K562 (cell line): ENCODE data around the gene UBE2B. TPM values are rescaled to one million over a fixed set of nuclear protein-coding genes. Genes with fewer than 3 reads are reported as not detected.

Source experiments
- CBX3 ChIP-seq, 2 experiments: IDR thresholded peaks; 1 replicate in 1 of 2; 2 replicates in 1 of 2; pipeline ENCODE4 v1.6.1; 2012; ENCODE audit warnings: inconsistent platforms in 2 of 2, low read length in 2 of 2, borderline replicate concordance in 1 of 2, control low read depth in 1 of 2
- DPF2 ChIP-seq: fragments of 450-650 bp; IDR thresholded peaks from 2 replicates; pipeline ENCODE4 v1.6.1; 2016
- FOXK1 ChIP-seq: sonication (generic); formaldehyde crosslinking; IDR thresholded peaks from 2 replicates; pipeline ENCODE4 v1.8.0; 2022; ENCODE audit warnings: missing genetic modification reagents, mild to moderate bottlenecking, borderline replicate concordance
- MBD2 ChIP-seq: sonication (generic); IDR thresholded peaks from 2 replicates; pipeline ENCODE4 v1.6.1; 2016; ENCODE audit warnings: low read depth, borderline replicate concordance
- MEIS2 ChIP-seq: fragments of 450-650 bp; IDR thresholded peaks from 2 replicates; pipeline ENCODE4 v1.6.1; 2014; ENCODE audit warnings: mild to moderate bottlenecking; ENCODE audit not compliant: partially characterized antibody
- MTA1 ChIP-seq: fragments of 450-650 bp; IDR thresholded peaks from 2 replicates; pipeline ENCODE4 v1.6.1; 2017; ENCODE audit warnings: borderline replicate concordance
- MTF1 ChIP-seq: fragments of 250-450 bp; sonication (Bioruptor Pico); IDR thresholded peaks from 2 replicates; pipeline ENCODE4 v1.9.0; 2021; ENCODE audit warnings: moderate library complexity, mild to moderate bottlenecking, inconsistent platforms, borderline replicate concordance
- RBM14 ChIP-seq: fragments of 200-400 bp; formaldehyde crosslinking; IDR thresholded peaks from 2 replicates; pipeline ENCODE4 v1.6.1; 2018; ENCODE audit warnings: low read depth, mild to moderate bottlenecking, low read length, moderate library complexity, borderline replicate concordance; ENCODE audit not compliant: insufficient read depth
- REST ChIP-seq, 2 experiments: fragments of 450-650 bp; formaldehyde crosslinking in 1 of 2; IDR thresholded peaks; 2 replicates each; pipeline versions ENCODE4 v1.4.0 to v1.6.1; 2014 to 2020; ENCODE audit warnings: mild to moderate bottlenecking in 2 of 2, borderline replicate concordance in 1 of 2, low read depth in 1 of 2
- SIN3B ChIP-seq: fragments of 450-650 bp; IDR thresholded peaks from 2 replicates; pipeline ENCODE4 v1.6.1; 2017; ENCODE audit warnings: low read depth, mild to moderate bottlenecking, moderate library complexity
- TAF15 ChIP-seq: fragments of 200-400 bp; formaldehyde crosslinking; IDR thresholded peaks from 2 replicates; pipeline ENCODE4 v1.6.1; 2017; ENCODE audit warnings: mild to moderate bottlenecking, low read depth, low read length, moderate library complexity
- UBTF ChIP-seq, 2 experiments: IDR thresholded peaks; 2 replicates each; pipeline ENCODE4 v1.6.1; 2012; ENCODE audit warnings: improper control_type of control experiment in 2 of 2, low read depth in 2 of 2, low read length in 2 of 2, borderline replicate concordance in 1 of 2
- ZBTB7A ChIP-seq: IDR thresholded peaks from 2 replicates; pipeline ENCODE4 v1.6.1; 2011; ENCODE audit warnings: low read depth, mild to moderate bottlenecking, low read length, moderate library complexity, borderline replicate concordance; ENCODE audit not compliant: control insufficient read depth
- ZFX ChIP-seq: sonication (generic); formaldehyde crosslinking; IDR thresholded peaks from 2 replicates; pipeline ENCODE4 v1.8.0; 2022; ENCODE audit warnings: mild to moderate bottlenecking, missing genetic modification reagents, moderate library complexity
- ZNF274 ChIP-seq: IDR thresholded peaks from 2 replicates; pipeline ENCODE4 v1.6.1; 2011; ENCODE audit warnings: low read depth, mild to moderate bottlenecking, low read length, moderate library complexity, borderline replicate concordance
- ZNF766 ChIP-seq: fragments of 200-800 bp; sonication (Bioruptor generic); conservative IDR thresholded peaks from 2 replicates; pipeline ENCODE4 v1.6.1; 2016; ENCODE audit warnings: missing genetic modification characterization, missing compliant biosample characterization
- ZSCAN32 ChIP-seq: fragments of 450-650 bp; formaldehyde crosslinking; IDR thresholded peaks from 2 replicates; pipeline ENCODE4 v1.4.0; 2020; ENCODE audit warnings: mild to moderate bottlenecking, moderate library complexity
- polyA plus RNA-seq, 8 experiments: library from polyadenylated mRNA; depleted of rRNA in 4 of 8; stranded (reverse) in 5 of 8; unstranded in 3 of 8; fragments of >200 nt; fragmentation: Nextera tagmentation in 2 of 8; fragmentation: Illumina TruSeq in 1 of 8; extraction: Ambion mirVana in 2 of 8; extraction: Trizol in 1 of 8; gene quantifications; 2 replicates each; pipeline versions ENCODE4 v1.2.1 to v1.2.3, GENCODE V29; 2011 to 2014; ENCODE audit warnings: inconsistent platforms in 1 of 8, missing spikeins in 1 of 8
- total RNA-seq, 7 experiments: library from RNA; depleted of rRNA in 6 of 7; stranded (reverse); fragments of >200 nt in 6 of 7; fragmentation: Illumina TruSeq in 2 of 7; extraction: Trizol in 2 of 7; gene quantifications; 2 replicates each; pipeline versions ENCODE4 v1.2.1 to v1.2.3, GENCODE V29; 2011 to 2021; ENCODE audit warnings: low replicate concordance in 1 of 7

UBE2B gene
- total and polyA plus RNA-seq, 9 of the 15 experiments (the other 6 are each of a cell fraction or from before 2014, with no cell fraction given) = 13.1 to 198 (median 75.5) TPM

- TF ChIP-seq RBM14 (no peak), FOXK1 (CRISPR knock-in tag) (no peak), ZBTB7A (peak; percentile 84; the same call in 1 of the 2 replicates), TAF15 (no peak), MTF1 (CRISPR knock-in tag) (0 out of 2 replicates have a peak, but pooled peaks have one; percentile 59), UBTF (IDR thresholded peaks at IDR 0.05; ENCODE audit: borderline replicate concordance in 1 of 2, low read depth in 2 of 2, low read length in 2 of 2) (peak in 1 of 2 experiments; percentile 85; a peak in 2 of 4 replicates), MEIS2 (peak; percentile 91), SIN3B (no peak), ZNF766 (CRISPR knock-in tag) (no peak; the same call in 1 of the 2 replicates), ZFX (CRISPR knock-in tag) (peak; percentile 68), MBD2 (no peak; the same call in 1 of the 2 replicates), ZNF274 (no peak), CBX3 (IDR thresholded peaks at IDR 0.05; ENCODE audit: borderline replicate concordance in 1 of 2, low read length in 2 of 2) (peak in 1 of 2 experiments; percentile 83; a peak in 2 of 3 replicates), REST (IDR thresholded peaks at IDR 0.05; ENCODE audit: borderline replicate concordance) (no peak; the same call in 1 of the 2 replicates), REST (CRISPR knock-in tag; IDR thresholded peaks at IDR 0.05; ENCODE audit: low read depth) (no peak), ZSCAN32 (CRISPR knock-in tag) (no peak), DPF2 (peak; percentile 93), MTA1 (no peak)
Observed at GRCh38 chr5:134437847-134438581, 66.6 kb downstream of the UBE2B start (continued).
